HG03039 (cell line): Measurements from ENCODE around the gene NSFL1C.
A peak's percentile ranks its signal among the peaks of the same experiment; 100 is the strongest.

Source experiments
- ATAC-seq: cut with Tn5 transposase; IDR thresholded peaks from one replicate; pipeline ENCODE4 v1.9.1; 2021; ENCODE audit warnings: mild to moderate bottlenecking, moderate library complexity; ENCODE audit not compliant: unreplicated experiment

Gene NSFL1C

GRCh38 chr20:1462834-1463233 lies 3.8 kb downstream of the NSFL1C start:
- ATAC-seq = no peak

GRCh38 chr20:1462001-1462400 lies 4.6 kb downstream of the NSFL1C start:
- no peak for ATAC-seq

DNA sequence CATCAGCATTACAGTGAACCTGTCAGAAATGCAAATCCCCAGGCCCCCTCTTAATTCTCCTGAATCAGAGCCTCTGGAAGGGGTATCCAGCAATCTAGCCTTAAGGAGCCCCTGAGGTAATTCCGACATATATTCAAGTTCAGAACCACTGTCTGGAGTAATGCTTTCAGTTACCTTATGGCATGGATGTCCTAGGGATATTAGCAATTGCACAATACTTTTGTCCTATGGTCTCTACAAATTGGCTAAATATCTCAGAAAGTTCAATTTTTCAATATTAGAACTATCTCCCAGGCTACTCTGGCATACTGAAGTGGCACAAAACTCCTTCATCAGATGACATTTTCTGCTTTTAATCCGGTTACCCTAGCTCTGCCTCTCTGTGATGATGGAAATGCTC lies 6.4 kb downstream of the NSFL1C start:
- no peak for ATAC-seq

DNA sequence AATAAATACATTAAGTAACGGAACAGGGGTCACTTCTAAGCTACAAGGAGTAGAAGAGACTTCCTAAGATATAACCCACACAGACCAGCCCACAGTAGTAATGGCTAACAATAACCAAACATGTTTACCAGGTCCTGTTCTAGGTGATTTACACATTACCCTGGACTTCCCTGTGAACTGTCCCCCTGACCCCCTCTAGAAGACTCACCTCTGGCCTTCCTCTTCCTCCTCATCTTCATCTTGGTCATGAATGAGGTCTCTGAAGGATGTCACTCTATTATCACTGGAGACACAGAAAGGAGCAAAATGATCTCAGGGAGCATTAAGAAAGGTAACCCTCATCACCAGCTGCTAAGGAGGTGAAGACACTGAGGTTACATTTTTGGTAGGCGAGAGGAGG lies 8.7 kb downstream of the NSFL1C start:
- ATAC-seq = no peak

DNA sequence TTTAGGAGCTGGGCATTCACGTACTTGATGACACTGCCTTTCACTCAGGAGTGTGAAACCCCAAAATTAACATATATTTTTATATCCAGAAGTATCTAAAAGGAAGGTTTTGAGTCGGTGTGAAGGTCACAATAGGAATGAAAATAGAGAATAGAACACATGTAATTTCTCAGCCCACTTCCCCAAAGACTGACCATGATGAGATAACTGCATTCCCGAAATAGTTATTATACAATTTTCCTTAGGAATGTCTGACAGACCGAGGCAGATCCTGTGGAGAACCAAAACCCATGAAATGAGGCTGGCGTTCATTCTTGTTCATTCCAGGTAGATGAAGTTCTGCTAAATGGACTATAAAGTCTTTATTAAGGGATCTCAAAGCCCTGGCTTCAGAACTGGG lies 10.3 kb downstream of the NSFL1C start:
- no peak for ATAC-seq

GRCh38 chr20:1450926-1451491 lies 15.6 kb downstream of the NSFL1C start:
- ATAC-seq = no peak

- no peak for ATAC-seq
These were observed 17.3 kb downstream of the NSFL1C start for GRCh38 chr20:1449370-1449769.

DNA sequence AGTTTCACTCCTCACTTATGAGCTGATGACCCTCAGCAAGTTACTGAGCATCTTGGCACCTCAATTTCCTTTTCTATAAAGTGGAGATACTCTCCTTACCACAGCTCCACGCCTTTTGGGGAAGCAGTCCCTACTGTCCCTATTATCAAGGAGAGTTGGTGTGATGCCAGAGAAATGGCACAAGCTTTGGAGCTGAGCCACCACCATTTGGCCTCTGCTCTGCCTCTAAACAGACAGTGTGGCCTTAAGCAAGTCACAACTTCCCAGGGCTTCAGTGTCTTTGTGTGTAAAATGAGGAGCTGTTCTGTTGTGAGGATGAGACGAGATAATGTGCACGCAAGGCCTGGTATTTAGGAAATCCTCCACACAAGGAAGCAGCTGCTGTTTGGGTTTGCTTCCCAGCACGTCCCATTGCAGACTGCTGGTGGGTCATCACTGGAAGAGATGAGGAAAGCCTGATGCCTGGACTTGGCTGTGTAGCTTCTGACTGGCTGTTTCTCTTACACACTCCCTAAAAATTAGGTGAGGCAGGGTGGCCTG lies 18.5 kb downstream of the NSFL1C start:
- no peak for ATAC-seq

GRCh38 chr20:1446536-1446935 lies 20.1 kb downstream of the NSFL1C start:
- ATAC-seq = no peak

DNA sequence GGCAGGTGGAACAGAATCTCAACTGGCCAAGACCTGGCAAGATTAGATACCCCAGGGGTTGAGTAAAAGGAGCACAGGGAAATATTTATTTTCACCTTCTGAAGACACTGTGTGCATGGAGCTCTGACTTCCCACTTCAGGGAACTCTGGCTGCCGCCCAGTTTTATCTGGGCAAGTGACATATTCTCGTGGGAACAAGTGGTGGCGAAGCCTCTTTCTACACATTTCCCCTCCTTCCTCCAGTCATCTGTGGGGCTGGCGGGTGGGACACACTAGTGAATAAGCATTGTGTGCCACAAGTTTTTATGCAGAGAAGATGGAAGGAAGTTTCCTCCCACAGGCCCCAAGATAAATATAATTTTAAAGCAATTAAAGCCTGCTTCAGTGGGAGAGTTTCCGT lies 23.6 kb downstream of the NSFL1C start:
- ATAC-seq = no peak

DNA sequence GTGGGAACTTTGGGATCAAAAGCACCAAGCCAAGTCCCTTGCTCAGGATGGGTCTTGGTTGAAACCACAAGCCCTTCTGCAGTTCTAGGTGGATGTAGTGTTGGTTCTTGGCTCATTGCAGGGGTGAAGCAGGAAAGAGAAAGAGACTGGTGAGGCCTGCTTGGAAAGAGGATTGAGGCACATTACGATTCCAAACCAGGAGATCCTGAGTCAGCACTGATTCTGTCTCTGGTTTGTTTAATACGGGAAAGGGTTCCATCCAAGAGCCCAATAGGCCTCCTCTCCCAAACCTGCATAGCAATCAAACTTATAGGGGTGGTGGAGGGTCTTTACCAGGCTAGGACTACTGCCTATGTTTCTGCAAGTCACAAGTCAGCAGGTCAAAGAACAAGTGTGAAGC lies 24.3 kb downstream of the NSFL1C start:
- ATAC-seq = no peak

GRCh38 chr20:1441133-1441532 lies 25.5 kb downstream of the NSFL1C start:
- no peak for ATAC-seq

- ATAC-seq = no peak
These were observed 26.6 kb downstream of the NSFL1C start for GRCh38 chr20:1440024-1440423.

GRCh38 chr20:1438361-1438760 lies 28.3 kb downstream of the NSFL1C start:
- no peak for ATAC-seq

DNA sequence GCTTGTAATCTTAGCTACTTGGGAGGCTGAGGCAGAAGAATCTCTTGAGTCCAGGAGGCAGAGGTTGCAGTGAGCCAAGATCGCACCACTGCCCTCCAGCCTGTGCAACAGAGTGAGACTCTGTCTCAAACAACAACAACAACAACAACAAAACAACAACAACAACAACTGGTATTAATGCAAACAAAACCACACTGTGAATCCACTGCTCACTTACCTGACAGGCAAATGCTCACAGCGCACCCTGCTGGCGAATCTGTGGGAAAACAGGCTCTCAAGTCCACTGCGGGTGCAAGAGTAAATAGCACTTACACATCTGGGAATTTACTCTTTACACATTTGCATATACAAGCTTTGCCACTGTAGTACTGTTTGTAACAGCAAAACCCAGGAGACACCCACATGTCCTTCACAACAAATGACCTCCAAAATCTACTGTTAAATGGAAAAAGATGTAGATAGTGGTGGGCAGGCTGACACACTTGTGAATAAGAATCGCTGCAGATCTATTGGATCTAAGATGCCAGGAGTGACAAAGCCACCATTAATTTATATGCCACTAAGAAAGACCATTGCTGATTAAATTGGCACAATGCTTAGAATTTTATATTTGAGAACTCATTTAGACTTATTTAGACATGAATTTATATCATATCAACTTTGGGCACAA lies 29.3 kb downstream of the NSFL1C start:
- no peak for ATAC-seq

GRCh38 chr20:1436263-1436662 lies 30.4 kb downstream of the NSFL1C start:
- ATAC-seq = no peak

- ATAC-seq = no peak
These were observed 31.3 kb downstream of the NSFL1C start for GRCh38 chr20:1435337-1435699.

- peak; percentile 88 for ATAC-seq
These were observed 31.9 kb downstream of the NSFL1C start for GRCh38 chr20:1434571-1435336.

- no peak for ATAC-seq
These were observed 35.5 kb downstream of the NSFL1C start for GRCh38 chr20:1431158-1431557.

DNA sequence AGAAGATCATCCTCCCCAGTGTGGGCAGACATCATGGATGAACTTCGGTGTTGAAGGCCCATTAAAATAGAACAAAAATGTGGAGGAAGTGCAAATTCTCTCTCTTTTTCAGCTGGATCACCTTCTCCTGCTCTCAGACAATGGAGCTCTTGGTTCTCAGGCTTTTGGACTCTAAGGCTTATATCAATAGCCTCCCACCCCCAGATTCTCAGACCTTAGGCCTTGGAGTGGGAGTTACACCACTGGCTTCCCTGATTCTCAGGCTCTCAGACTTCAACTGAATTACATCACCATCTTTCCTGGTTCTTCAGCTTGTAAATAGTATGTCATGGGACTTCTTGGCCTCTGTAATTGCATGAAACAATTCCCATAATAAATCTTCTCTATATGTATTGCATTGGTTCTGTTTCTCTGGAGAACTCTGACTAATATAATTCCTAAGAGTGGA lies 36.6 kb downstream of the NSFL1C start:
- no peak for ATAC-seq

DNA sequence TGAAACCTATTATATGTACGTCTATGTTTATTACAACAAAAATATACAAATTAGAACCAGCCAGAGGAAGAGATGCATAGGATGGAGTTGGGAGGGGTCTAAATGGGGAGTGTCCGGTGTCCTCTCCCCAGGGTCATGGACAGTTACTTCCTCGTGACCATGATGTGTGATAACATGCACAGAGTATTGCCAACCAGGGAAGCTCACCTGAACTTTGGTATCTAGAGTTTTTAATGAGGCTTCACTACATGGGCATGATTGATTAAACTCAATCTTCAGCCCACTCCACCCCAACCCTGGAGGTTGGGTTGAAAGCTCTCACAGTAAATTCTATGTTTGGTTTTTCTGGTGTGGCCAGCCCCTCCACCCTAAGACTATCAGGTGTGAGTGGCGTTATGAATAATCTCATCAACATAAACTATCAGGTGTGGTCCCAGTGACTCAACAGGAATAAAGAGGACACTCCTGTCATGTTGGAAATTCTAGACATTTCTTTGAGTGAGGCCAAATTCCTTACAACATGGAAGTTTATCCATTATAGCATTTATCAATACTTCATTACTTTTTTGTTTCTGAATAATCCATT lies 37.4 kb downstream of the NSFL1C start:
- no peak for ATAC-seq
